SK-N-SH (cell line): ENCODE data around the gene TTC36. TPM values are rescaled to one million over a fixed set of nuclear protein-coding genes. Genes with fewer than 3 reads are reported as not detected.

ENCODE experiments used
- CTCF ChIA-PET: fragments of 300-600, 350-600 bp; formaldehyde crosslinking; extraction: SDS; loops from one replicate; lab custom pipeline; 2021; lab: Yijun Ruan, JAX
- POLR2A ChIA-PET: fragments of 350-600 bp; sonication (Branson Sonifier 250); formaldehyde crosslinking; extraction: SDS; loops from one replicate; lab custom pipeline; 2020; ENCODE audit warnings: antibody characterized with exemption, inconsistent platforms; lab: Yijun Ruan, JAX
- DNase-seq: peaks from one replicate; pipeline ENCODE4 v3.0.0; 2012
- H2AFZ ChIP-seq: fragments of 200-600 bp; sonication (generic); 2 replicates; pipeline ENCODE4 v1.8.1; 2016; ENCODE audit warnings: antibody characterized with exemption, mild to moderate bottlenecking, low read depth
- H3F3A ChIP-seq: fragments of 200-600 bp; sonication (generic); replicated peaks from 2 replicates; pipeline ENCODE3; 2016; ENCODE audit warnings: antibody characterized with exemption, mild to moderate bottlenecking; ENCODE audit not compliant: insufficient read depth
- H3K27ac ChIP-seq, 2 experiments: fragments of 200-500 bp in 1 of 2; fragments of 200-600 bp in 1 of 2; sonication (Bioruptor generic) in 1 of 2; sonication (generic), shearing (Covaris generic) in 1 of 2; 2 replicates each; pipeline versions ENCODE4 v1.5.1 to v1.6.1; 2014 to 2016; ENCODE audit warnings: low read depth in 2 of 2, inconsistent platforms in 1 of 2, low read length in 1 of 2, mild to moderate bottlenecking in 1 of 2, mixed read lengths in 1 of 2
- H3K27me3 ChIP-seq: fragments of 200-600 bp; sonication (generic), shearing (Covaris generic); 2 replicates; pipeline ENCODE4 v1.6.1; 2016; ENCODE audit warnings: mixed run types; ENCODE audit not compliant: insufficient read depth
- H3K36me3 ChIP-seq, 2 experiments: fragments of 200-500 bp in 1 of 2; fragments of 200-600 bp in 1 of 2; sonication (Bioruptor generic) in 1 of 2; sonication (generic) in 1 of 2; replicated peaks in 1 of 2; 2 replicates each; pipeline versions ENCODE3 to v1.5.1; 2014 to 2016; ENCODE audit warnings: low read length in 1 of 2, mild to moderate bottlenecking in 1 of 2; ENCODE audit not compliant: insufficient read depth in 2 of 2, control insufficient read depth in 1 of 2
- H3K4me1 ChIP-seq, 2 experiments: fragments of 200-500 bp in 1 of 2; fragments of 200-600 bp in 1 of 2; sonication (Bioruptor generic) in 1 of 2; sonication (generic), shearing (Covaris generic) in 1 of 2; 2 replicates each; pipeline versions ENCODE4 v1.5.1 to v1.6.1; 2014 to 2016; ENCODE audit warnings: low read depth in 1 of 2, low read length in 1 of 2, mixed run types in 1 of 2; ENCODE audit not compliant: insufficient read depth in 2 of 2, control insufficient read depth in 1 of 2
- H3K4me2 ChIP-seq: fragments of 200-600 bp; sonication (generic), shearing (Covaris generic); 2 replicates; pipeline ENCODE4 v1.6.1; 2017; ENCODE audit warnings: mixed run types
- H3K4me3 ChIP-seq, 2 experiments: fragments of 200-500 bp in 1 of 2; fragments of 200-600 bp in 1 of 2; sonication (Bioruptor generic) in 1 of 2; sonication (generic), shearing (Covaris generic) in 1 of 2; 2 replicates each; pipeline versions ENCODE4 v1.5.1 to v1.8.1; 2014 to 2016; ENCODE audit warnings: low read depth in 2 of 2, inconsistent platforms in 1 of 2, low read length in 1 of 2, mild to moderate bottlenecking in 1 of 2, mixed read lengths in 1 of 2, moderate library complexity in 1 of 2
- H3K79me2 ChIP-seq: fragments of 200-600 bp; sonication (generic); 2 replicates; pipeline ENCODE4 v1.8.1; 2017; ENCODE audit warnings: mild to moderate bottlenecking; ENCODE audit not compliant: insufficient read depth
- H3K9ac ChIP-seq: fragments of 200-600 bp; sonication (generic); 2 replicates; pipeline ENCODE4 v1.6.1; 2017; ENCODE audit warnings: mixed run types
- H3K9me2 ChIP-seq: fragments of 200-600 bp; sonication (generic); 2 replicates; pipeline ENCODE4 v1.6.1; 2017; ENCODE audit warnings: mixed run types
- H3K9me3 ChIP-seq: fragments of 200-600 bp; sonication (generic); 2 replicates; pipeline ENCODE4 v1.6.1; 2017; ENCODE audit warnings: mixed run types, mild to moderate bottlenecking, moderate library complexity
- H4K20me1 ChIP-seq: fragments of 200-600 bp; sonication (generic); 2 replicates; pipeline ENCODE4 v1.6.1; 2017; ENCODE audit warnings: mild to moderate bottlenecking, mixed run types; ENCODE audit not compliant: insufficient read depth
- CHD2 ChIP-seq: fragments of 150-350 bp; IDR thresholded peaks from 2 replicates; pipeline ENCODE4 v1.6.1; 2018; ENCODE audit warnings: low read length; ENCODE audit not compliant: partially characterized antibody
- ELF1 ChIP-seq: IDR thresholded peaks from 2 replicates; pipeline ENCODE4 v1.4.0; 2012
- FOXJ3 ChIP-seq: sonication (generic); formaldehyde crosslinking; IDR thresholded peaks from 2 replicates; pipeline ENCODE4 v1.5.1; 2020; ENCODE audit warnings: mild to moderate bottlenecking, missing genetic modification reagents
- FOXM1 ChIP-seq: IDR thresholded peaks from 2 replicates; pipeline ENCODE4 v1.4.0; 2012; ENCODE audit warnings: low read depth, mild to moderate bottlenecking
- GATA2 ChIP-seq: sonication (generic); formaldehyde crosslinking; IDR thresholded peaks from 2 replicates; pipeline ENCODE4 v1.5.0; 2020; ENCODE audit warnings: mild to moderate bottlenecking, missing genetic modification reagents
- MEF2A ChIP-seq: IDR thresholded peaks from 2 replicates; pipeline ENCODE4 v1.4.0; 2012; ENCODE audit warnings: low read depth, borderline replicate concordance
- NRF1 ChIP-seq: IDR thresholded peaks from 2 replicates; pipeline ENCODE4 v1.6.1; 2012; ENCODE audit warnings: low read depth, mild to moderate bottlenecking, low read length
- RXRA ChIP-seq: IDR thresholded peaks from 2 replicates; pipeline ENCODE4 v1.4.0; 2012; ENCODE audit warnings: low read depth, mild to moderate bottlenecking, borderline replicate concordance
- SMC3 ChIP-seq: IDR thresholded peaks from 2 replicates; pipeline ENCODE4 v1.6.1; 2012; ENCODE audit warnings: low read depth, low read length, improper control_type of control experiment
- WGBS: methylation state at CpG from one replicate; pipeline ENCODE4 v1.1.6; 2017; ENCODE audit warnings: low lambda C conversion rate; 5-methylcytosine and 5-hydroxymethylcytosine counted together
- polyA plus RNA-seq, 3 experiments: library from polyadenylated mRNA; depleted of rRNA; stranded (reverse); fragments of >200 nt; gene quantifications; 2 replicates each; pipeline ENCODE4 v1.2.3, GENCODE V29; 2012
- TF ChIP-seq, protein P1 (sequence below): IDR thresholded peaks from 2 replicates; pipeline ENCODE4 v1.4.0; 2012; ENCODE audit warnings: low read depth
- TF ChIP-seq, protein P2 (sequence below): IDR thresholded peaks from 2 replicates; pipeline ENCODE4 v1.4.0; 2012; ENCODE audit warnings: low read depth, borderline replicate concordance
- TF ChIP-seq, protein P3 (sequence below): fragments of 150-350 bp; IDR thresholded peaks from 2 replicates; pipeline ENCODE4 v1.6.1; 2017; ENCODE audit warnings: antibody characterized with exemption, low read length, low read depth, borderline replicate concordance
- TF ChIP-seq, protein P4 (sequence below): IDR thresholded peaks from 2 replicates; pipeline ENCODE4; 2012

TTC36 gene
- polyA plus RNA-seq, 1 of the 3 experiments (the other 2 are of a cell fraction) = 0.18 TPM

DNA sequence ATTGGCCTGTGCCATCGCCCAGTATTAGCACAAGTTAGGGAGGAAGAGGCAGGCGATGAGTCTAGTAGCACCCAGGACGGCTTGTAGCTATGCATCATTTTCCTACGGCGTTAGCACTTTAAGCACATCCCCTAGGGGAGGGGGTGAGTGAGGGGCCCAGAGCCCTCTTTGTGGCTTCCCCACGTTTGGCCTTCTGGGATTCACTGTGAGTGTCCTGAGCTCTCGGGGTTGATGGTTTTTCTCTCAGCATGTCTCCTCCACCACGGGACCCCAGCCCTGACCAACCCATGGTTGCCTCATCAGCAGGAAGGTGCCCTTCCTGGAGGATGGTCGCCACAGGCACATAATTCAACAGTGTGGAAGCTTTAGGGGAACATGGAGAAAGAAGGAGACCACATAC is 8.0 kb downstream of the TTC36 start:
- H3F3A ChIP-seq = peaks cover 19% of the 10 kb centered on the region
- H3K4me1 ChIP-seq = peaks cover 0 to 8% of the 10 kb centered on the region in 2 experiments; a peak in 1 of 4 replicates
- H3K27ac ChIP-seq = no peak overlapping the region
- H3K4me2 ChIP-seq = no peak overlapping the region
- no peaks in the 10 kb centered on the region for H3K9me3 ChIP-seq
- no peaks in the 10 kb centered on the region for H3K27me3 ChIP-seq
- POLR2A ChIA-PET = no interaction called here
- H3K4me3 ChIP-seq = no peak overlapping the region
- H3K9ac ChIP-seq = no peak overlapping the region
- TF ChIP-seq, protein P1, sequence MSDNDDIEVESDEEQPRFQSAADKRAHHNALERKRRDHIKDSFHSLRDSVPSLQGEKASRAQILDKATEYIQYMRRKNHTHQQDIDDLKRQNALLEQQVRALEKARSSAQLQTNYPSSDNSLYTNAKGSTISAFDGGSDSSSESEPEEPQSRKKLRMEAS = no peak
- TF ChIP-seq GATA2 (CRISPR knock-in tag) (no peak), FOXM1 (no peak), ELF1 (no peak), NRF1 (no peak), RXRA (no peak), CHD2 (no peak), SMC3 (no peak), FOXJ3 (CRISPR knock-in tag) (no peak)
- TF ChIP-seq, protein P2, sequence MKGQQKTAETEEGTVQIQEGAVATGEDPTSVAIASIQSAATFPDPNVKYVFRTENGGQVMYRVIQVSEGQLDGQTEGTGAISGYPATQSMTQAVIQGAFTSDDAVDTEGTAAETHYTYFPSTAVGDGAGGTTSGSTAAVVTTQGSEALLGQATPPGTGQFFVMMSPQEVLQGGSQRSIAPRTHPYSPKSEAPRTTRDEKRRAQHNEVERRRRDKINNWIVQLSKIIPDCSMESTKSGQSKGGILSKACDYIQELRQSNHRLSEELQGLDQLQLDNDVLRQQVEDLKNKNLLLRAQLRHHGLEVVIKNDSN = no peak
- TF ChIP-seq, protein P3, sequence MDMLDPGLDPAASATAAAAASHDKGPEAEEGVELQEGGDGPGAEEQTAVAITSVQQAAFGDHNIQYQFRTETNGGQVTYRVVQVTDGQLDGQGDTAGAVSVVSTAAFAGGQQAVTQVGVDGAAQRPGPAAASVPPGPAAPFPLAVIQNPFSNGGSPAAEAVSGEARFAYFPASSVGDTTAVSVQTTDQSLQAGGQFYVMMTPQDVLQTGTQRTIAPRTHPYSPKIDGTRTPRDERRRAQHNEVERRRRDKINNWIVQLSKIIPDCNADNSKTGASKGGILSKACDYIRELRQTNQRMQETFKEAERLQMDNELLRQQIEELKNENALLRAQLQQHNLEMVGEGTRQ = no peak
- TF ChIP-seq, protein P4, sequence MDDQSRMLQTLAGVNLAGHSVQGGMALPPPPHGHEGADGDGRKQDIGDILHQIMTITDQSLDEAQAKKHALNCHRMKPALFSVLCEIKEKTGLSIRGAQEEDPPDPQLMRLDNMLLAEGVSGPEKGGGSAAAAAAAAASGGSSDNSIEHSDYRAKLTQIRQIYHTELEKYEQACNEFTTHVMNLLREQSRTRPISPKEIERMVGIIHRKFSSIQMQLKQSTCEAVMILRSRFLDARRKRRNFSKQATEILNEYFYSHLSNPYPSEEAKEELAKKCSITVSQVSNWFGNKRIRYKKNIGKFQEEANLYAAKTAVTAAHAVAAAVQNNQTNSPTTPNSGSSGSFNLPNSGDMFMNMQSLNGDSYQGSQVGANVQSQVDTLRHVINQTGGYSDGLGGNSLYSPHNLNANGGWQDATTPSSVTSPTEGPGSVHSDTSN = no peak
- TF ChIP-seq, all 33 proteins: peak for 0
- 82% methylated on average over 7 of the region's 9 CpGs for WGBS
- H2AFZ ChIP-seq = no peak overlapping the region
- no peaks in the 10 kb centered on the region for H3K9me2 ChIP-seq
- no peaks in the 10 kb centered on the region for H3K79me2 ChIP-seq
- CTCF ChIA-PET = no interaction called here
- no peak for DNase-seq
- H3K36me3 ChIP-seq = peaks cover 0 to 11% of the 10 kb centered on the region in 2 experiments
- H4K20me1 ChIP-seq = no peaks in the 10 kb centered on the region

DNA sequence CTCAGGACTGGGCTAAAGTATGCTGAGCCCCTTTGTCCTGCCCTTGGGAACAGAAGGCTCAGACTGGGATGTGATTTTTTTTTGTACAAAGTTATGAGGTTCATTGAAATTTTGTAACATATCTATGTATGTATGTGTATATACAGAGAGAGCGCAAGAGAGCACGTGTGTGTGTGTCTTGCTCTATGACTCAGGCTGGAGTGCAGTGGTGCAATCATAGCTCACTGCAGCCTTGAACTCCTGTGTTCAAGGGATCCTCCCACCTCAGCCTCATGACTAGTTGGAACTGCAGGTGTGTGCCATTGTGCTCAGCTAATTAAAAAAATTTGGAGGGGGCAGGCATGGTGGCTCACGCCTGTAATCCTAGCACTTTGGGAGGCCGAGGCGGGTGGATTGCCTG is 9.5 kb downstream of the TTC36 start:
- CTCF ChIA-PET = interaction anchor here (0.7 kb wide), 1 partner anchor 153 kb away, joined by 3 read pairs; no protein-coding TSS in a partner anchor
- no peak overlapping the region for H3K4me3 ChIP-seq
- no peaks in the 10 kb centered on the region for H3K9me2 ChIP-seq
- H3K9ac ChIP-seq = no peak overlapping the region
- no peaks in the 10 kb centered on the region for H3K79me2 ChIP-seq
- no peaks in the 10 kb centered on the region for H4K20me1 ChIP-seq
- no peak for DNase-seq
- H3K4me2 ChIP-seq = no peak overlapping the region
- peaks cover 0 to 6% of the 10 kb centered on the region in 2 experiments; a peak in 1 of 4 replicates for H3K4me1 ChIP-seq
- no peak for TF ChIP-seq MEF2A
- TF ChIP-seq, all 33 proteins: peak for 0
- no peak overlapping the region for H3K27ac ChIP-seq
- POLR2A ChIA-PET = no interaction called here
- H2AFZ ChIP-seq = no peak overlapping the region
- peaks cover 0 to 11% of the 10 kb centered on the region in 2 experiments for H3K36me3 ChIP-seq
- H3K9me3 ChIP-seq = no peaks in the 10 kb centered on the region
- H3K27me3 ChIP-seq = no peaks in the 10 kb centered on the region
- H3F3A ChIP-seq = peaks cover 19% of the 10 kb centered on the region
- 93% methylated on average over 5 of the region's 5 CpGs for WGBS
